GM03348 (cell line): ENCODE data around the gene MARCHF9.
A peak's percentile ranks its signal among the peaks of the same experiment; 100 is the strongest.

Experiments used
- DNase-seq: peaks from one replicate; pipeline ENCODE4 v3.0.0; 2012; ENCODE audit warnings: low spot score

MARCHF9 gene

GRCh38 chr12:57737467-57738460 is 17.1 kb upstream of the MARCHF9 start:
- peak; percentile 57 for DNase-seq

GRCh38 chr12:57738661-57739237 is 16.2 kb upstream of the MARCHF9 start, which contains the start of gene AGAP2:
AGAP2 (minus strand) TSS chr12:57738742; CDS start chr12:57738246, 496 bp downstream.
- no peak for DNase-seq

- no peak for DNase-seq
Measured at GRCh38 chr12:57739387-57739786, 15.5 kb upstream of the MARCHF9 start.

GRCh38 chr12:57739914-57740538 is 14.9 kb upstream of the MARCHF9 start:
- no peak for DNase-seq

GRCh38 chr12:57740656-57741412 is 14.1 kb upstream of the MARCHF9 start:
- no peak for DNase-seq

- no peak for DNase-seq
Measured at GRCh38 chr12:57741413-57741789, 13.5 kb upstream of the MARCHF9 start.

GRCh38 chr12:57741844-57742738 is 12.8 kb upstream of the MARCHF9 start:
- no peak for DNase-seq

GRCh38 chr12:57743769-57744168 is 11.1 kb upstream of the MARCHF9 start:
- DNase-seq, result no peak

GRCh38 chr12:57744194-57744776 is 10.6 kb upstream of the MARCHF9 start:
- DNase-seq, result peak; percentile 83

GRCh38 chr12:57744777-57745484 is 10.0 kb upstream of the MARCHF9 start, which contains the start of gene TSPAN31:
TSPAN31 (plus strand) TSS chr12:57745039; CDS start chr12:57745155, 116 bp downstream.
- peak; percentile 95 for DNase-seq

- DNase-seq, result no peak
Measured at GRCh38 chr12:57745485-57745881, 9.4 kb upstream of the MARCHF9 start.

- DNase-seq, result no peak
Measured at GRCh38 chr12:57746025-57746424, 8.9 kb upstream of the MARCHF9 start.

- DNase-seq, result no peak
Measured at GRCh38 chr12:57749061-57749460, 5.8 kb upstream of the MARCHF9 start.

- DNase-seq, result no peak
Measured at GRCh38 chr12:57750561-57751431, 4.1 kb upstream of the MARCHF9 start.

- no peak for DNase-seq
Measured at GRCh38 chr12:57751432-57751787, 3.5 kb upstream of the MARCHF9 start.

- peak; percentile 98 for DNase-seq
Measured at GRCh38 chr12:57751788-57752667, 2.9 kb upstream of the MARCHF9 start, which contains the start of gene CDK4. CDK4 (minus strand) TSS chr12:57752310; CDS start chr12:57751717, 593 bp downstream.

GRCh38 chr12:57752668-57753000 is 2.3 kb upstream of the MARCHF9 start:
- no peak for DNase-seq
